Measurements from ENCODE around the gene PDE4B. TPM values are rescaled to one million over a fixed set of nuclear protein-coding genes. Genes with fewer than 3 reads are reported as not detected.

The PDE4B gene
- total RNA-seq, 1 experiment from 2014 or later: not detected

DNA sequence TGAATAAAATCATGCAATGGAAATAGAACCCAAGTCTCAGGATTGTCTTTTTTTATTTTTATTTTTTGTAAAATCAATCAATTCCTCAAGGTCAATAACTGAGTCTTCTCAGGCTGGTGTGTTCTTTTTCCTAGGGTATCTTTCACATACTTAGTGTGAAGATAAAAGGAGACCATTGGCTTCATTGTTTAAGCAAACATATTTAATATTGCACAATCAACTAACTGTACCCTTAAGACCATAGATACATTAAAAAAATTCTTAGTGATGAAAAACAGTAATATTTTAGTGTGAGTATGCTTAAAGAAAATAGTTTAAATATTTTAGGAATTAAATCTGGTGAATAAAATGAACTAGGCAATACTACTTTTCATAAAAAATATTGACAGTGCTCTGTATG, 31.4 kb downstream of the PDE4B start:
- Histone ChIP-seq H3K4me3 (ENCODE audit: low read depth, low read length) (no peak overlapping the region), H3K9me3 (no peaks in the 10 kb centered on the region), H3K36me3 (ENCODE audit: control insufficient read depth, insufficient read depth, low read length) (no peaks in the 10 kb centered on the region), H3K4me1 (no peaks in the 10 kb centered on the region), H3K27me3 (replicated peaks; ENCODE audit: control insufficient read depth, insufficient read depth, low read length) (no peaks in the 10 kb centered on the region)
- Mint-ChIP-seq H3K36me3 (ENCODE audit: insufficient read depth, unreplicated experiment) (no peaks in the 10 kb centered on the region), H3K9me3 (ENCODE audit: unreplicated experiment) (no peaks in the 10 kb centered on the region), H3K27ac (ENCODE audit: unreplicated experiment) (no peak overlapping the region), H3K27me3 (ENCODE audit: insufficient read depth, unreplicated experiment) (peaks cover 3% of the 10 kb centered on the region), H3K4me1 (ENCODE audit: low read depth, unreplicated experiment) (no peaks in the 10 kb centered on the region), H3K4me3 (ENCODE audit: unreplicated experiment) (no peak overlapping the region)
- no peak for DNase-seq
- TF ChIP-seq, protein P1, sequence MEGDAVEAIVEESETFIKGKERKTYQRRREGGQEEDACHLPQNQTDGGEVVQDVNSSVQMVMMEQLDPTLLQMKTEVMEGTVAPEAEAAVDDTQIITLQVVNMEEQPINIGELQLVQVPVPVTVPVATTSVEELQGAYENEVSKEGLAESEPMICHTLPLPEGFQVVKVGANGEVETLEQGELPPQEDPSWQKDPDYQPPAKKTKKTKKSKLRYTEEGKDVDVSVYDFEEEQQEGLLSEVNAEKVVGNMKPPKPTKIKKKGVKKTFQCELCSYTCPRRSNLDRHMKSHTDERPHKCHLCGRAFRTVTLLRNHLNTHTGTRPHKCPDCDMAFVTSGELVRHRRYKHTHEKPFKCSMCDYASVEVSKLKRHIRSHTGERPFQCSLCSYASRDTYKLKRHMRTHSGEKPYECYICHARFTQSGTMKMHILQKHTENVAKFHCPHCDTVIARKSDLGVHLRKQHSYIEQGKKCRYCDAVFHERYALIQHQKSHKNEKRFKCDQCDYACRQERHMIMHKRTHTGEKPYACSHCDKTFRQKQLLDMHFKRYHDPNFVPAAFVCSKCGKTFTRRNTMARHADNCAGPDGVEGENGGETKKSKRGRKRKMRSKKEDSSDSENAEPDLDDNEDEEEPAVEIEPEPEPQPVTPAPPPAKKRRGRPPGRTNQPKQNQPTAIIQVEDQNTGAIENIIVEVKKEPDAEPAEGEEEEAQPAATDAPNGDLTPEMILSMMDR (IDR thresholded peaks at IDR 0.05; ENCODE audit: insufficient read depth in 1 of 2, low read depth in 1 of 2, low read length in 1 of 2, severe bottlenecking in 1 of 2, unreplicated experiment in 1 of 2): no peak
- CTCF ChIA-PET: no interaction called here
- no TSS peak for BruUV-seq (replicated peaks)
- intact Hi-C loops (cut with micrococcal nuclease; ENCODE audit: unreplicated experiment): no loop called here
- POLR2A ChIA-PET: no interaction called here

DNA sequence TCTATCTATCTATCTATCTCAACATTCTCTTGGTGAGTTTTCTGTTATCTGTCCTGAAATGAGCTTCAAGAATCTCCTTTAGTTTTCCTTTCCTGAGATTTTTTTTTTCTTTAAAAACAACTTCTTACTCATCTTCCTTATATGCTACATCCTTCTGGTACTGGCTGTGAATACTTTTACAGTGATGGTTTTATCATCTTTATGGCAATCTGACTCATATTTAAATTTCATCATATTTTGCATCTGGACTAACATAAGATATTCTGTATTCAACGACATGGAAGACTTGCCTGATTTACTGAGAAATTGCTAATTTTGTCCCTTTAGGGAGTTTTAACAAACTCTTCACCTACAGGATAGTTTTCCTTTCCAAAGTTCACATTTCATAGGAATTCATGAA, 33.0 kb downstream of the PDE4B start:
- BruUV-seq (replicated peaks): no TSS peak
- H3K4me1 Mint-ChIP-seq (ENCODE audit: low read depth, unreplicated experiment): no peaks in the 10 kb centered on the region

DNA sequence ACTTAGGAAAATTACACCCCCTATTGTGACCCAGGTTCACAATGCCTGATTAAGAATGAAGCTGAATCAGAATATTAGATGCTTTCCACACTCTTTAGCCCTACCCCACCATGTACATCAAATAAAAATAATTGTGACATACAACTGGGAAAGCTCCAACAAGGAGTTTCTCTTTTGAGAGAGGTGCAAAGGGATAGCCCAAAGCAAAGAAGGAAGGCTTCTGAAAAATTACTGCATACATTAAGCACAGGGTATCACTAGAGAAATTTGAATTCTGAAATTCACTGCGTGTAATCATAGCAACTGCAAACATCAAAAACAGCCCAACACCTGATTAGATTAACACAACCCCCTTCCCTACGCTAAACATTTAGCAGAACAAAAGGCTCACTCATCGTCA, 34.1 kb downstream of the PDE4B start:
- no peaks in the 10 kb centered on the region for H3K9me3 ChIP-seq
- Mint-ChIP-seq H3K27me3 (ENCODE audit: insufficient read depth, unreplicated experiment) (peaks cover 3% of the 10 kb centered on the region), H3K4me1 (ENCODE audit: low read depth, unreplicated experiment) (no peaks in the 10 kb centered on the region), H3K4me3 (ENCODE audit: unreplicated experiment) (no peak overlapping the region), H3K27ac (ENCODE audit: unreplicated experiment) (no peak overlapping the region), H3K36me3 (ENCODE audit: insufficient read depth, unreplicated experiment) (no peaks in the 10 kb centered on the region), H3K9me3 (ENCODE audit: unreplicated experiment) (no peaks in the 10 kb centered on the region)
- DNase-seq: no peak
- no peaks in the 10 kb centered on the region for H3K36me3 ChIP-seq (ENCODE audit: control insufficient read depth, insufficient read depth, low read length)
- CTCF ChIA-PET: no interaction called here
- H3K4me3 ChIP-seq (ENCODE audit: low read depth, low read length): no peak overlapping the region
- TF ChIP-seq, protein P1 (IDR thresholded peaks at IDR 0.05; ENCODE audit: insufficient read depth in 1 of 2, low read depth in 1 of 2, low read length in 1 of 2, severe bottlenecking in 1 of 2, unreplicated experiment in 1 of 2): no peak
- intact Hi-C loops (cut with micrococcal nuclease; ENCODE audit: unreplicated experiment): no loop called here
- no peaks in the 10 kb centered on the region for H3K4me1 ChIP-seq
- BruUV-seq (replicated peaks): no TSS peak
- POLR2A ChIA-PET: no interaction called here
- H3K27me3 ChIP-seq (replicated peaks; ENCODE audit: control insufficient read depth, insufficient read depth, low read length): no peaks in the 10 kb centered on the region

More for the DNA sequence above, 33.0 kb downstream of the PDE4B start:
- H3K27ac Mint-ChIP-seq (ENCODE audit: unreplicated experiment): no peak overlapping the region
- Histone ChIP-seq H3K36me3 (ENCODE audit: control insufficient read depth, insufficient read depth, low read length) (no peaks in the 10 kb centered on the region), H3K4me3 (ENCODE audit: low read depth, low read length) (no peak overlapping the region), H3K9me3 (no peaks in the 10 kb centered on the region), H3K27me3 (replicated peaks; ENCODE audit: control insufficient read depth, insufficient read depth, low read length) (no peaks in the 10 kb centered on the region), H3K4me1 (no peaks in the 10 kb centered on the region)
- intact Hi-C loops (cut with micrococcal nuclease; ENCODE audit: unreplicated experiment): no loop called here
- H3K4me3 Mint-ChIP-seq (ENCODE audit: unreplicated experiment): no peak overlapping the region
- TF ChIP-seq, protein P1 (IDR thresholded peaks at IDR 0.05; ENCODE audit: insufficient read depth in 1 of 2, low read depth in 1 of 2, low read length in 1 of 2, severe bottlenecking in 1 of 2, unreplicated experiment in 1 of 2): no peak
- no peaks in the 10 kb centered on the region for H3K9me3 Mint-ChIP-seq (ENCODE audit: unreplicated experiment)
- POLR2A ChIA-PET: no interaction called here
- CTCF ChIA-PET: no interaction called here
- H3K27me3 Mint-ChIP-seq (ENCODE audit: insufficient read depth, unreplicated experiment): peaks cover 3% of the 10 kb centered on the region
- H3K36me3 Mint-ChIP-seq (ENCODE audit: insufficient read depth, unreplicated experiment): no peaks in the 10 kb centered on the region
- DNase-seq: no peak
